ENCODE measurements around the gene ZNF77.
A peak's percentile ranks its signal among the peaks of the same experiment; 100 is the strongest.

ZNF77 gene

DNA sequence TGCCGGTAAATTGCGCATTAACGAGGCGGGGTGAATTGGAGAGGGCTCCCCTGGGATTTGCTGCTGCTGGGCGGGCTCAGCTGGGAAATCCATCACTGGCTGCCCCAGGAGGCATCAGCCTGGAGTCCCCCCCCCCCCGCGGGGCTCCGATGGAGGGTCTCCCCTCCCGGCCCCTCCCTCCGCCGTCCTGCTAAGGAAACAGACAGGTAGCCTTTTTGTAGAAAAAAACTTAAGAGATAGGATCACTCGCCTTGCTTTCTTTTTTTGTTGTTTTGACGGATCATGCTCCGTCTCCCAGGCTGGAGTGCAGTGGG lies 39.4 kb upstream of the ZNF77 start:
- Histone ChIP-seq H3K14ac (ENCODE audit: low read length) (no peak overlapping the region), H3K23ac (ENCODE audit: low read length) (no peak overlapping the region), H2BK5ac (ENCODE audit: low read depth, low read length, poor library complexity) (no peak overlapping the region), H3K4me1 (ENCODE audit: control insufficient read depth in 1 of 2, insufficient read depth in 2 of 2, low read length in 2 of 2) (peaks cover 4 to 8% of the 10 kb centered on the region in 2 experiments), H3K36me3 (ENCODE audit: control insufficient read depth in 1 of 2, insufficient read depth in 2 of 2, low read length in 2 of 2) (no peaks in the 10 kb centered on the region), H3K79me2 (ENCODE audit: control insufficient read depth, insufficient read depth, low read length, poor library complexity) (no peaks in the 10 kb centered on the region), H3K4me2 (ENCODE audit: low read length) (peak overlapping the region; percentile 54), H3K27ac (ENCODE audit: low read depth, low read length) (no peak overlapping the region), H3K79me1 (ENCODE audit: low read length) (no peaks in the 10 kb centered on the region), H2AFZ (ENCODE audit: insufficient read depth, low read length, poor library complexity) (no peak overlapping the region), H4K12ac (ENCODE audit: low read depth, low read length) (no peak overlapping the region), H3K18ac (ENCODE audit: low read length) (no peak overlapping the region), H3K27me3 (ENCODE audit: insufficient read depth, low read length) (peaks cover 11% of the 10 kb centered on the region), H4K8ac (ENCODE audit: low read depth, low read length) (no peak overlapping the region), H2AK5ac (ENCODE audit: low read length) (no peak overlapping the region), H2BK12ac (ENCODE audit: low read length) (no peak overlapping the region), H3K4me3 (ENCODE audit: low read depth, low read length) (peak overlapping the region; percentile 40), H3K4ac (ENCODE audit: low read depth, low read length) (no peak overlapping the region), H2BK120ac (ENCODE audit: insufficient read depth, low read length, poor library complexity) (no peak overlapping the region), H3K9me3 (ENCODE audit: insufficient read depth, low read depth, low read length) (no peaks in the 10 kb centered on the region), H4K91ac (ENCODE audit: low read depth, low read length) (no peak overlapping the region), H3K9ac (ENCODE audit: low read length) (no peak overlapping the region)
- no CpG with 5 or more reads among the region's 14 CpGs for WGBS (ENCODE audit: extremely low coverage, insufficient coverage, insufficient read length)
- no peak for DNase-seq

DNA sequence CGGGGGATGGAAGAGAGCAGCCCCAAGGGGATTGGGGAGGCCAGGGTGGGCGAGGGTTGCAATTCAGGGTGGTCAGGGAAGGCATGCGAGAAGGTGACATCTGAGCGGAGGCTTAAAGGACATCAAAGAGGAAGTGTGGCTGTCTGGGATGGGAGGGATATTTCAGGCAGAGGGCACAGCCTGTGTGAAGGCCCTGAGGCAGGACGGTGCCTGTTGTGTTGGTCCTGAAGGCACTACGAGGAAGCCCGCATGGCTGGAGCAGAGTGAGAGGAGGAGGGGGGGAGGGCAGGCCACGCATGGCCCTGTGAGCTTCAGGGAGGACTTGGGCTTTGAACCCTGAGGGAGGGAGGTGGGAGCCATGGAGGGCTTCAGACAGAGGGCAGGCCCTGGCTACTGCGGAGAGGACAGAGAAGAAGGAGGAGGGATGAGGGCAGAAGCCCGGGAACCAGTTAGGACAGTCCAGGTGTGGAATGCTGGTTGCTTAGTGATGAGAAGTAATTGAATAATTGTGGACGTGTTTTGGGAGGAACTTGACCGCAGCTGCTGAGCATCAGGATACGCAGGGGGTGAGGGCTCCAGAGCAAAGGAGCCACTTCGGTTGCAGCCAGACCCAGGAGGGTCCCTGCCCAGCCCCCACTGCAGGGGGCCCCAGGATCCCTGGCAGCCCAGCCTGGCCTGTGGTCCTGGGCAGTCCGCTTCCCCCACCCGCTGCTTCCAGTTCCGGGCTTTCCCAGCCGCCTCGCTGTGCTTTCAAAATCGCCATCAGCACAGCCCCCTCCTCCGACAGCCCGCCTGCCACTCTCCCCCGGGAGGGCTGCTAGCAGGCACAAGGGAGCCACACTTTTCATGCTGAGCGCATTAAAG lies 38.8 kb upstream of the ZNF77 start:
- H4K91ac ChIP-seq (ENCODE audit: low read depth, low read length), result no peak overlapping the region
- DNase-seq, result peak; percentile 97 to 98
- H3K14ac ChIP-seq (ENCODE audit: low read length), result no peak overlapping the region
- no peak overlapping the region for H2AK5ac ChIP-seq (ENCODE audit: low read length)
- H3K79me1 ChIP-seq (ENCODE audit: low read length), result no peaks in the 10 kb centered on the region
- peaks cover 4 to 8% of the 10 kb centered on the region in 2 experiments for H3K4me1 ChIP-seq (ENCODE audit: control insufficient read depth in 1 of 2, insufficient read depth in 2 of 2, low read length in 2 of 2)
- no peak overlapping the region for H3K18ac ChIP-seq (ENCODE audit: low read length)
- H3K79me2 ChIP-seq (ENCODE audit: control insufficient read depth, insufficient read depth, low read length, poor library complexity), result no peaks in the 10 kb centered on the region
- H3K4ac ChIP-seq (ENCODE audit: low read depth, low read length), result no peak overlapping the region
- H2BK12ac ChIP-seq (ENCODE audit: low read length), result no peak overlapping the region
- no peak overlapping the region for H4K8ac ChIP-seq (ENCODE audit: low read depth, low read length)
- no peak overlapping the region for H4K12ac ChIP-seq (ENCODE audit: low read depth, low read length)
- no peak overlapping the region for H3K27ac ChIP-seq (ENCODE audit: low read depth, low read length)
- WGBS (ENCODE audit: extremely low coverage, insufficient coverage, insufficient read length), result no CpG with 5 or more reads among the region's 24 CpGs
- no peak overlapping the region for H2AFZ ChIP-seq (ENCODE audit: insufficient read depth, low read length, poor library complexity)
- H3K4me3 ChIP-seq (ENCODE audit: low read depth, low read length), result peak overlapping the region; percentile 40
- no peaks in the 10 kb centered on the region for H3K36me3 ChIP-seq (ENCODE audit: control insufficient read depth in 1 of 2, insufficient read depth in 2 of 2, low read length in 2 of 2)
- H3K9me3 ChIP-seq (ENCODE audit: insufficient read depth, low read depth, low read length), result no peaks in the 10 kb centered on the region
- no peak overlapping the region for H2BK5ac ChIP-seq (ENCODE audit: low read depth, low read length, poor library complexity)
- peaks cover 11% of the 10 kb centered on the region for H3K27me3 ChIP-seq (ENCODE audit: insufficient read depth, low read length)
- no peak overlapping the region for H3K23ac ChIP-seq (ENCODE audit: low read length)
- H3K9ac ChIP-seq (ENCODE audit: low read length), result no peak overlapping the region
- peak overlapping the region; percentile 54 for H3K4me2 ChIP-seq (ENCODE audit: low read length)
- H2BK120ac ChIP-seq (ENCODE audit: insufficient read depth, low read length, poor library complexity), result no peak overlapping the region

DNA sequence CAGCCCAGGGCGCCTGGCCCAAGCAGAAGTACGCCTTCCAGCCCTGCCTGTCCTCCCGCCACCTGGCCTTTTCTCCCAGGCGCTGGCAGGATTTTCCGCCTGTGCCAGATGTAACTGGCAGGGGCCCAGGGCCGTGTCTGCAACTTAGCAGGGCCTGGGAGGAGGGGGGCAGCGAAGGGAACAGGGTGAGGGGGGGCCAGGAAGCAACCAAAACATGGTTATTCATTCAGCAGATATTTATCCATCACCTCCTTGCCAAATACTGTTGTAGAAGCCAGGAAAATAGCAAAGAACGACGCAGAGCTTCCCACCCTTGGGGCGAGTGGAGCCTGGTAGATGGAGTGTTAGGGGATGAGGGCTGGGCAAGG lies 38.2 kb upstream of the ZNF77 start:
- Histone ChIP-seq H2AFZ (ENCODE audit: insufficient read depth, low read length, poor library complexity) (no peak overlapping the region), H3K79me2 (ENCODE audit: control insufficient read depth, insufficient read depth, low read length, poor library complexity) (no peaks in the 10 kb centered on the region), H2BK12ac (ENCODE audit: low read length) (no peak overlapping the region), H3K23ac (ENCODE audit: low read length) (no peak overlapping the region), H3K18ac (ENCODE audit: low read length) (no peak overlapping the region), H4K91ac (ENCODE audit: low read depth, low read length) (no peak overlapping the region), H3K4me2 (ENCODE audit: low read length) (no peak overlapping the region), H2BK5ac (ENCODE audit: low read depth, low read length, poor library complexity) (no peak overlapping the region), H3K9me3 (ENCODE audit: insufficient read depth, low read depth, low read length) (no peaks in the 10 kb centered on the region), H2BK120ac (ENCODE audit: insufficient read depth, low read length, poor library complexity) (no peak overlapping the region), H3K27ac (ENCODE audit: low read depth, low read length) (no peak overlapping the region), H3K79me1 (ENCODE audit: low read length) (no peaks in the 10 kb centered on the region), H4K8ac (ENCODE audit: low read depth, low read length) (no peak overlapping the region), H2AK5ac (ENCODE audit: low read length) (no peak overlapping the region), H3K9ac (ENCODE audit: low read length) (no peak overlapping the region), H3K4me1 (ENCODE audit: control insufficient read depth in 1 of 2, insufficient read depth in 2 of 2, low read length in 2 of 2) (peaks cover 4 to 8% of the 10 kb centered on the region in 2 experiments), H4K12ac (ENCODE audit: low read depth, low read length) (no peak overlapping the region), H3K27me3 (ENCODE audit: insufficient read depth, low read length) (peaks cover 11% of the 10 kb centered on the region), H3K4me3 (ENCODE audit: low read depth, low read length) (no peak overlapping the region), H3K14ac (ENCODE audit: low read length) (no peak overlapping the region), H3K4ac (ENCODE audit: low read depth, low read length) (no peak overlapping the region), H3K36me3 (ENCODE audit: control insufficient read depth in 1 of 2, insufficient read depth in 2 of 2, low read length in 2 of 2) (no peaks in the 10 kb centered on the region)
- no CpG with 5 or more reads among the region's 10 CpGs for WGBS (ENCODE audit: extremely low coverage, insufficient coverage, insufficient read length)
- DNase-seq, result peak; percentile 53 to 67

DNA sequence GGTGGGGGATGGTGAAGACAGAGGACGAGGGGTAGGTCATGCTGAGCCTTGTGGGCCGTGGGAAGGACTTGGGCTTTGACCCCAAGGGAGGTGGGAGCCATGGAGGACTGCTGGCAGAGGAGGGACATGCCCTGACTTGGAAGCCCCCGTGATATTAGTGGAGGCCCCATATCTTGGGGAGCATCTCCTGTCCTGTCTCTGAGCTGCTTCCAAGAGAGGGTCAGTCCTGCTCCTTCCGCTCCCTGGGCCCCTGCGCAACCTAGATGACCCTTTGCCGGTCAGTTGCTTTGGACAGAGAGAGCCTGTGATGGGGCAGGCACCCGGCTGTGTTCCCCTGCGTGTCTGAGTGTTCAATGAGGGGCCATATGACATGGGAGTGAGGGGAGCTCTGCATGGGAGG lies 37.8 kb upstream of the ZNF77 start:
- Histone ChIP-seq H3K14ac (ENCODE audit: low read length) (no peak overlapping the region), H3K79me1 (ENCODE audit: low read length) (no peaks in the 10 kb centered on the region), H2AK5ac (ENCODE audit: low read length) (no peak overlapping the region), H2BK120ac (ENCODE audit: insufficient read depth, low read length, poor library complexity) (no peak overlapping the region), H2BK12ac (ENCODE audit: low read length) (no peak overlapping the region), H3K79me2 (ENCODE audit: control insufficient read depth, insufficient read depth, low read length, poor library complexity) (no peaks in the 10 kb centered on the region), H3K36me3 (ENCODE audit: control insufficient read depth in 1 of 2, insufficient read depth in 2 of 2, low read length in 2 of 2) (no peaks in the 10 kb centered on the region), H2BK5ac (ENCODE audit: low read depth, low read length, poor library complexity) (no peak overlapping the region), H4K91ac (ENCODE audit: low read depth, low read length) (no peak overlapping the region), H4K12ac (ENCODE audit: low read depth, low read length) (no peak overlapping the region), H3K9ac (ENCODE audit: low read length) (no peak overlapping the region), H2AFZ (ENCODE audit: insufficient read depth, low read length, poor library complexity) (no peak overlapping the region), H3K4me3 (ENCODE audit: low read depth, low read length) (no peak overlapping the region), H3K18ac (ENCODE audit: low read length) (no peak overlapping the region), H3K9me3 (ENCODE audit: insufficient read depth, low read depth, low read length) (no peaks in the 10 kb centered on the region), H3K23ac (ENCODE audit: low read length) (no peak overlapping the region), H3K27me3 (ENCODE audit: insufficient read depth, low read length) (peaks cover 11% of the 10 kb centered on the region), H3K4me2 (ENCODE audit: low read length) (no peak overlapping the region), H4K8ac (ENCODE audit: low read depth, low read length) (no peak overlapping the region), H3K4ac (ENCODE audit: low read depth, low read length) (no peak overlapping the region), H3K4me1 (ENCODE audit: control insufficient read depth in 1 of 2, insufficient read depth in 2 of 2, low read length in 2 of 2) (peaks cover 4 to 8% of the 10 kb centered on the region in 2 experiments), H3K27ac (ENCODE audit: low read depth, low read length) (no peak overlapping the region)
- no CpG with 5 or more reads among the region's 8 CpGs for WGBS (ENCODE audit: extremely low coverage, insufficient coverage, insufficient read length)
- no peak for DNase-seq
